ENCODE measurements around the gene PRR27.
"Not testable (repeated sequence)": the region's sequence is repeated elsewhere in the genome, so short reads cannot be mapped to it uniquely, and the experiment has no call there.

PRR27 gene

GRCh38 chr4:70183168-70183939 is 29.3 kb downstream of the PRR27 start:
- H3K4me3 Mint-ChIP-seq: no peak overlapping the region
- no peaks in the 10 kb centered on the region for H3K36me3 Mint-ChIP-seq (ENCODE audit: low read depth)
- no peaks in the 10 kb centered on the region for H3K9me3 Mint-ChIP-seq
- no peak overlapping the region for H3K27ac Mint-ChIP-seq
- H3K4me1 Mint-ChIP-seq (ENCODE audit: low read depth): no peaks in the 10 kb centered on the region
- peaks cover 3% of the 10 kb centered on the region for H3K27me3 Mint-ChIP-seq

- Mint-ChIP-seq H3K27ac (no peak overlapping the region), H3K27me3 (peaks cover 3% of the 10 kb centered on the region), H3K4me1 (ENCODE audit: low read depth) (no peaks in the 10 kb centered on the region), H3K4me3 (no peak overlapping the region), H3K36me3 (ENCODE audit: low read depth) (no peaks in the 10 kb centered on the region), H3K9me3 (no peaks in the 10 kb centered on the region)
These were observed 29.9 kb downstream of the PRR27 start for GRCh38 chr4:70183940-70184246.

GRCh38 chr4:70187216-70187615 is 33.2 kb downstream of the PRR27 start:
- H3K4me1 Mint-ChIP-seq (ENCODE audit: low read depth): no peaks in the 10 kb centered on the region
- no peak overlapping the region for H3K4me3 Mint-ChIP-seq
- no peaks in the 10 kb centered on the region for H3K36me3 Mint-ChIP-seq (ENCODE audit: low read depth)
- H3K27ac Mint-ChIP-seq: no peak overlapping the region
- H3K9me3 Mint-ChIP-seq: no peaks in the 10 kb centered on the region
- H3K27me3 Mint-ChIP-seq: peaks cover 3% of the 10 kb centered on the region

- Mint-ChIP-seq H3K27ac (no peak overlapping the region), H3K4me1 (ENCODE audit: low read depth) (no peaks in the 10 kb centered on the region), H3K9me3 (no peaks in the 10 kb centered on the region), H3K4me3 (no peak overlapping the region), H3K27me3 (peaks cover 3% of the 10 kb centered on the region), H3K36me3 (ENCODE audit: low read depth) (no peaks in the 10 kb centered on the region)
These were observed 36.5 kb downstream of the PRR27 start for GRCh38 chr4:70190579-70190978.

GRCh38 chr4:70191647-70192046 is 37.6 kb downstream of the PRR27 start:
- Mint-ChIP-seq H3K27me3 (no peaks in the 10 kb centered on the region), H3K4me3 (no peak overlapping the region), H3K27ac (no peak overlapping the region), H3K36me3 (ENCODE audit: low read depth) (no peaks in the 10 kb centered on the region), H3K9me3 (no peaks in the 10 kb centered on the region), H3K4me1 (ENCODE audit: low read depth) (no peaks in the 10 kb centered on the region)

GRCh38 chr4:70192895-70193294 is 38.9 kb downstream of the PRR27 start:
- Mint-ChIP-seq H3K4me1 (ENCODE audit: low read depth) (no peaks in the 10 kb centered on the region), H3K4me3 (no peak overlapping the region), H3K36me3 (ENCODE audit: low read depth) (no peaks in the 10 kb centered on the region), H3K27me3 (no peaks in the 10 kb centered on the region), H3K27ac (no peak overlapping the region), H3K9me3 (no peaks in the 10 kb centered on the region)

- no peak within 1 kb of the TSS for H3K27ac Mint-ChIP-seq
- no peaks in the 10 kb centered on the region for H3K9me3 Mint-ChIP-seq
- no peak within 1 kb of the TSS for H3K4me3 Mint-ChIP-seq
- no peaks in the 10 kb centered on the region for H3K27me3 Mint-ChIP-seq
- no peaks in the 10 kb centered on the region for H3K4me1 Mint-ChIP-seq (ENCODE audit: low read depth)
- H3K36me3 Mint-ChIP-seq (ENCODE audit: low read depth): no peaks in the 10 kb centered on the region
These were observed 41.4 kb downstream of the PRR27 start, which contains the start of gene ODAM for GRCh38 chr4:70195425-70195824. ODAM (plus strand) TSS chr4:70195725; CDS start chr4:70196544, 819 bp downstream.

GRCh38 chr4:70196857-70197256 is 42.8 kb downstream of the PRR27 start:
- H3K4me3 Mint-ChIP-seq: no peak overlapping the region
- no peaks in the 10 kb centered on the region for H3K27me3 Mint-ChIP-seq
- H3K9me3 Mint-ChIP-seq: no peaks in the 10 kb centered on the region
- no peak overlapping the region for H3K27ac Mint-ChIP-seq
- H3K36me3 Mint-ChIP-seq (ENCODE audit: low read depth): no peaks in the 10 kb centered on the region
- no peaks in the 10 kb centered on the region for H3K4me1 Mint-ChIP-seq (ENCODE audit: low read depth)

- no peaks in the 10 kb centered on the region for H3K36me3 Mint-ChIP-seq (ENCODE audit: low read depth)
- H3K9me3 Mint-ChIP-seq: no peaks in the 10 kb centered on the region
- H3K27ac Mint-ChIP-seq: no peak overlapping the region
- H3K4me1 Mint-ChIP-seq (ENCODE audit: low read depth): no peaks in the 10 kb centered on the region
- no peaks in the 10 kb centered on the region for H3K27me3 Mint-ChIP-seq
- H3K4me3 Mint-ChIP-seq: no peak overlapping the region
These were observed 43.8 kb downstream of the PRR27 start for GRCh38 chr4:70197842-70198241.

- H3K27me3 Mint-ChIP-seq: no peaks in the 10 kb centered on the region
These were observed 49.6 kb downstream of the PRR27 start for GRCh38 chr4:70203601-70204000.

GRCh38 chr4:70212752-70213151 is 58.7 kb downstream of the PRR27 start:
- peaks cover 11% of the 10 kb centered on the region for H3K9me3 Mint-ChIP-seq
- not testable (repeated sequence) for H3K4me1 Mint-ChIP-seq (ENCODE audit: low read depth); H3K27ac Mint-ChIP-seq; H3K36me3 Mint-ChIP-seq (ENCODE audit: low read depth); H3K27me3 Mint-ChIP-seq; H3K4me3 Mint-ChIP-seq

More at GRCh38 chr4:70203601-70204000, 49.6 kb downstream of the PRR27 start:
- no peaks in the 10 kb centered on the region for H3K36me3 Mint-ChIP-seq (ENCODE audit: low read depth)
- no peaks in the 10 kb centered on the region for H3K4me1 Mint-ChIP-seq (ENCODE audit: low read depth)
- H3K27ac Mint-ChIP-seq: no peak overlapping the region
- H3K4me3 Mint-ChIP-seq: no peak overlapping the region
- H3K9me3 Mint-ChIP-seq: no peaks in the 10 kb centered on the region

Measured in stimulated activated naive CD8-positive, alpha-beta T cell treated with anti-CD3 and anti-CD28 coated beads, Interleukin-15, Interleukin-2, amounts not matched to agents 100 ng/mL and 50 ng/mL, for 24 hours (primary cell).